GM12874 (cell line): ENCODE results near the gene SIRT7.

Source experiments
- TF ChIP-seq, protein P1 (sequence below): IDR thresholded peaks from 2 replicates; pipeline ENCODE4 v1.5.1; 2011; ENCODE audit warnings: low read depth, mild to moderate bottlenecking, control low read depth, low read length, moderate library complexity; ENCODE audit not compliant: insufficient read depth

Gene SIRT7

GRCh38 chr17:81940538-81941483, 22.8 kb upstream of the SIRT7 start:
- TF ChIP-seq, protein P1, sequence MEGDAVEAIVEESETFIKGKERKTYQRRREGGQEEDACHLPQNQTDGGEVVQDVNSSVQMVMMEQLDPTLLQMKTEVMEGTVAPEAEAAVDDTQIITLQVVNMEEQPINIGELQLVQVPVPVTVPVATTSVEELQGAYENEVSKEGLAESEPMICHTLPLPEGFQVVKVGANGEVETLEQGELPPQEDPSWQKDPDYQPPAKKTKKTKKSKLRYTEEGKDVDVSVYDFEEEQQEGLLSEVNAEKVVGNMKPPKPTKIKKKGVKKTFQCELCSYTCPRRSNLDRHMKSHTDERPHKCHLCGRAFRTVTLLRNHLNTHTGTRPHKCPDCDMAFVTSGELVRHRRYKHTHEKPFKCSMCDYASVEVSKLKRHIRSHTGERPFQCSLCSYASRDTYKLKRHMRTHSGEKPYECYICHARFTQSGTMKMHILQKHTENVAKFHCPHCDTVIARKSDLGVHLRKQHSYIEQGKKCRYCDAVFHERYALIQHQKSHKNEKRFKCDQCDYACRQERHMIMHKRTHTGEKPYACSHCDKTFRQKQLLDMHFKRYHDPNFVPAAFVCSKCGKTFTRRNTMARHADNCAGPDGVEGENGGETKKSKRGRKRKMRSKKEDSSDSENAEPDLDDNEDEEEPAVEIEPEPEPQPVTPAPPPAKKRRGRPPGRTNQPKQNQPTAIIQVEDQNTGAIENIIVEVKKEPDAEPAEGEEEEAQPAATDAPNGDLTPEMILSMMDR: no peak

DNA sequence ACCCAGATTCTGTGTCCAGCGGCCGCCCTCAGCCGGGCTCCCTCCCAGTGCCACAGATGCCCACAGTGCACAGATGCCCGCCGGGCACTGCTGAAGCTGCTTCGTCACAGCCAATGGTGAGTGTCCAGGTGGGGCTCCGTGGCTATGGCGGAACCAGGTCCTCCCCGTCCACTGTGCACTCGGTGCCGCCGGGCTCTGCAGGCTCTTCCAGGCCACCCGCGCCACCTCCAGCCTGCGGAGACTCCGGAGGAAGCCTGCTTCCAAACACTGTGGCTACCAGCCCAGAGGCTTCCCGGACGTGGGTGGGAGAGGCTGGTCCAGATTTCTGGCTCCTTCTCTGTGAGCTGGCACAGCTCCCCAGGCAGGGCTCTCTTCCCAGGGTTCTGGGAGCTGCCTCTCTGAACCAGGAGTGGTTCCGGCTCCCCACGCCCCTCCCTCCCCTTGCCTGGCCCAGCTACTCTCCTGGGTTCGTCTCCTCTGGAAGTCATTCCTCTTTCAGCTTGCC, 22.0 kb upstream of the SIRT7 start:
- TF ChIP-seq, protein P1: no peak

DNA sequence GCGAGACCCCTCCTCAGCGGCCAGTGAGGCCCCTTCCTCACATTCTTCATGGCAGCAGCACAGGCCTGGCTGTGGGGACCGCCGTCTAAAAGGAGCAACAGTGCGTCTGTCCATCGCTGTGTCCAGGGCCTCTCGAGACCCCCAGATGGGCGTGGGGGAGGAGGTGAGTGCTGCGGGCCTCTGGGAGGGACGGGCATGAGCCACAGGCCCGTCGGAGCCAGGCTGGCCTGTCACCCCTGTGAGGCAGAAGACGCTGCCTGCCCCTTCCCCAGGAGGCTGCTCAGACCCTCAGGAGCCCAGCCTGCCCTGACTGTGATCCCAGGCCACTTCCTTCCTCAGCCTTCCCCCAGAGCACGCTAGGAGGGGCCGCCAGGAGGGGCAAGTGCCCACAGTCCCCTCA, 21.2 kb upstream of the SIRT7 start:
- TF ChIP-seq, protein P1: no peak

DNA sequence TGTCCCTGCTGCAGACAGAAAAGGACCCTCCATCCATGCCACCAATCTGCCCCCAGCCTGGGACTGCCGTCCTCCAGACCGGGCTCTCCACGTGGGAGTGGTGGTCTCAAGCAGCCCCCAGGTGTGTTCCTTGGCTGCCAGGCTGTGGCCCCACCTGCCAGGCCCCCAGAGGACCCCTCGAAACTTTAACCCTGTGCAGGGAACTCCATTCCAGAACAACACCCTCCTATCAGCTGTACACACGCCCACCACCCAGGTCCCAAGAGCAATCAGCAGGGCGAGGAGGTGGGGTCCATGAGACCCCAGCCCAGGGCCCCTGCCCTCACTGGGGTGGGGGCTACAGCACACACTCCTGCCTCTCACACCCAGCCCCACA, 17.7 kb upstream of the SIRT7 start:
- TF ChIP-seq, protein P1: no peak

DNA sequence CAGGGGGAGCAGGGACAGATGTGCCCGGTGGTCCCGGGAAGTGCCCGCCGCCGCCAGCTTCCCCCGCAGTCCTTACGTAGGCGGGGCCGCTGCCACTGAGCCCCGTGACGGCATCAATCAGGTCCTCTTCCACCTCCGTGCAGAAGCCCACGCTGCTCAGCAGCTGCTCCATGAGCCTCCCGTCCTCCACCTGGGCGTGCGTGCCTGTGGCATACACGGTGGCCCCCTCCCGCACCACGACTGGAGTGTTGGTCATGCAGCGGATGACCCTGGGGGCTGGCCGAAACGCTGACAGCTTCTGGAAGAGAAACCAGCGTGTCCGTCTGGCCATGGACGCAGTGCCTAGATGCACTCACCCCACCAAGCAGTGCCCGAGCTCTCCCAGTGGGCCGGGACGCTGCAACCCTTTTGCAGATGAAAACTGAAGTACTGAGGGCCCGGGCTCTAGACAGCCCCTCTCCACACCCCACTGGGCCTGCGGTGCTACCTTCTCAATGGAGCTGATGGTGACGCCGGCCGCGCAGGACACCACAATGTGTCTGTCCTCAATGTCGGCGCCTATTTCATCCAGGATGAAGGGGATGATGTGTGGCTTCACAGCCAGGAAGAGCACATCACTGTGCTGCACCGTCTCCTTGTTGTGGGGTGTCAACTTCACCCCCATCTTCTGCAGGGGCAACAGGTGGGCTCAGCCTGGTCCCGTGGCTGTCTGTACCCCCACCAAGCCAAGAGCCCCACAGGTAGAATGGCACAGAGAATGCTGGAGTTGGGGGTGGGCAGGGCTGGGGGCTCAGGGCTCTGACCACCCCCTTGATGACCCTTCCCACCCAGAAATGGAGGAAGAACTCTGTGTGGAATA, 17.1 kb upstream of the SIRT7 start:
- TF ChIP-seq, protein P1: no peak

- TF ChIP-seq, protein P1: no peak
These were observed 16.3 kb upstream of the SIRT7 start for GRCh38 chr17:81934098-81934757.
